Kidney tubule cell (primary cell): Measurements from ENCODE around the gene AP5M1.
A peak's percentile ranks its signal among the peaks of the same experiment; 100 is the strongest.
"Not testable (repeated sequence)": the region's sequence is repeated elsewhere in the genome, so short reads cannot be mapped to it uniquely, and the experiment has no call there.

Experiments used
- DNase-seq: peaks from one replicate; pipeline ENCODE4 v3.0.0-alpha.2; 2018; ENCODE audit warnings: low spot score

The AP5M1 gene, protein sequence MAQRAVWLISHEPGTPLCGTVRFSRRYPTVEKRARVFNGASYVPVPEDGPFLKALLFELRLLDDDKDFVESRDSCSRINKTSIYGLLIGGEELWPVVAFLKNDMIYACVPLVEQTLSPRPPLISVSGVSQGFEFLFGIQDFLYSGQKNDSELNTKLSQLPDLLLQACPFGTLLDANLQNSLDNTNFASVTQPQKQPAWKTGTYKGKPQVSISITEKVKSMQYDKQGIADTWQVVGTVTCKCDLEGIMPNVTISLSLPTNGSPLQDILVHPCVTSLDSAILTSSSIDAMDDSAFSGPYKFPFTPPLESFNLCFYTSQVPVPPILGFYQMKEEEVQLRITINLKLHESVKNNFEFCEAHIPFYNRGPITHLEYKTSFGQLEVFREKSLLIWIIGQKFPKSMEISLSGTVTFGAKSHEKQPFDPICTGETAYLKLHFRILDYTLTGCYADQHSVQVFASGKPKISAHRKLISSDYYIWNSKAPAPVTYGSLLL

GRCh38 chr14:57268161-57269069 lies at the start of gene AP5M1, which contains the start of gene EXOC5:
Gene AP5M1 (plus strand): TSS chr14:57268971. CDS start chr14:57269315, 344 bp downstream.
Gene EXOC5 (minus strand): TSS chr14:57268905. CDS start chr14:57268648, 257 bp downstream.
- peak; percentile 95 for DNase-seq

- no peak for DNase-seq
These were observed 46.8 kb upstream of the AP5M1 start for GRCh38 chr14:57221931-57222330.

DNA sequence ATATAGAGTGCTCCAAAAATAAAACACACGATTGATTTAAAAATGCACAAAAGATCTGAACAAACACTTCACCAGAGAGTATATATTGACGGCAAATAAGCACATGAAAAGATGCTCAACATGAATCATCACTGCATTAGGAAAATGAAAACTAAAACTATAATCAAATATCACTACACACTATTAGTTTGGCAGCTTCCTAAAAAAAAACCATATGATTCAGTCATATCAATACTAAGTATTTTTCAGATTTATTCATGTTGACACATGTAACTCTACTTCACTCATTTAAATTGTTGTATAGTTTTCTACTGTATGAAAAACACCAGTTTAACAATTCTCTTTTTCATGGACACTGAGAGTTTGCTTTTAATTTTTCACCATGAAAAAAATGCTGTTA lies 41.7 kb upstream of the AP5M1 start:
- DNase-seq, result no peak

DNA sequence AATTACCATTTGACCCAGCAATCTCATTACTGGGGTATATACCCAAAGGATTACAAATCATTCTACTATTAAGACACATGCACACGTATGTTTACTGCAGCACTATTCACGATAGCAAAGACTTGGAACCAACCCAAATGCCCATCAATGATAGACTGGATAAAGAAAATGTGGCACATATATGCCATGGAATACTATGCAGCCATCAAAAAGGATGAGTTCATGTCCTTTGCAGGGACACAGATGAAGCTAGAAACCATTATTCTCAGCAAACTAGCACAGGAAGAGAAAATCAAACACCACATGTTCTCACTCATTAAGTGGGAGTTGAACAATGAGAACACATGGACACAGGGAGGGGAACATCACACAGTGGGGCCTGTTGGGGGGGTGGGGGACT lies 40.5 kb upstream of the AP5M1 start:
- DNase-seq, result not testable (repeated sequence)

DNA sequence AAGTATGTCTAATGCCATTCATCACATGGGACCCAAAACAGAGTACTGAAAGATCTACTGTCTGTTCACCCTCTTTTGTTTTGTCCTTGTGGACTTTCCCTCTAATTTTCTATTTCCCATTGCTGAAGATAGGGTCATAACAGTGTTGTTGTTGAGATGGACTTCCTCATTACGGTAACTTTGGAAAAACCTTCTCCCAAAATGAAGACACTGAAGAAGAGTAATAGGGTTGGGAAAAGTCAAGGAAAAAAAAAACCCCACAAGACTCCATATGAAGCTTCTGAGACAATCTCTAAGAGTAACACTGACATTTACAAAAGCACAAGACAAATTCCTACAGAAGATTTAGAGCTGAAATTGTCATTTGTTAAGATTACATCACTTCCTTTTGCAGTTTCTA lies 36.8 kb upstream of the AP5M1 start:
- DNase-seq, result no peak

- DNase-seq, result not testable (repeated sequence)
These were observed 28.7 kb upstream of the AP5M1 start for GRCh38 chr14:57240115-57240514.

DNA sequence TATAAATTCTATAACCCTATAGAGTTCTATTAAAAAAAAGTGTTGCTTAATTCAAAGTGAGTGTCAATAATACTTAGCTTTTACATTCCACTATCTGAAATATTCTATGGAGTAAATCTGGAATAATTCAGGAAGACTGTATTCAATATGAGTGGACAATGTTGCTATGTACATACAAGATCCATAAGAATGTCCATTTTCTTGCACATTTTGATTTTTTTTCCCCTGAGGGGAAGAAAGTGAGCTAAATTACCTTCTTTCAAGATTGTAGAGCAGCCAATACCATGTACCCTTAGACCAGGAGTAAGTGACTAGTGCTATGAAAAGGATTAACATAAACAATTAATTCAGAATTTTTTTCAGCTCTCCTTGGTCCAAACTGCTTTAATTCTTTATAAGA lies 25.5 kb upstream of the AP5M1 start:
- no peak for DNase-seq

GRCh38 chr14:57244106-57244505 lies 24.7 kb upstream of the AP5M1 start:
- DNase-seq, result no peak

- DNase-seq, result no peak
These were observed 22.8 kb upstream of the AP5M1 start for GRCh38 chr14:57245941-57246340.

GRCh38 chr14:57246933-57247657 lies 21.7 kb upstream of the AP5M1 start:
- no peak for DNase-seq

- no peak for DNase-seq
These were observed 13.9 kb upstream of the AP5M1 start for GRCh38 chr14:57254884-57255283.

GRCh38 chr14:57258221-57258620 lies 10.6 kb upstream of the AP5M1 start:
- DNase-seq, result not testable (repeated sequence)

- no peak for DNase-seq
These were observed 9.1 kb upstream of the AP5M1 start for GRCh38 chr14:57259672-57260071.

GRCh38 chr14:57261604-57262003 lies 7.2 kb upstream of the AP5M1 start:
- DNase-seq, result no peak

DNA sequence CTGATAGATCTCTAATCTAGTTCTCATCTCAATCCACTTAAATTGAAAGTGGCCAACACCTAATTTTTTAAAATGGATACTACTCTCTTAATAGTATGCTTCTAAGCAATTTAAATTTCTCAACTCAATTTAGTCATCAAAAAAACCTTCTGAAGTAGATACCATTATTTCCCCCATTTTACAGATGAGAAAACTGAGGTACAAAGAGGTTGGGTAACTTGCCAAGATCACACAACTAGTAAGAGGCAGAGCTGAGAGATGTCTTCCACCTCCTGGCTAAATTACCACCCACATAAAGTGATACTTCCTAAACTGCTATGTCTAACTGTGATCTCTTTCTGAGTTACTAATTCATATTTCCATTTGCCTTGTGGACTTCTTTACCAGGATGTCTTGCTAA lies 6.7 kb upstream of the AP5M1 start:
- DNase-seq, result no peak

DNA sequence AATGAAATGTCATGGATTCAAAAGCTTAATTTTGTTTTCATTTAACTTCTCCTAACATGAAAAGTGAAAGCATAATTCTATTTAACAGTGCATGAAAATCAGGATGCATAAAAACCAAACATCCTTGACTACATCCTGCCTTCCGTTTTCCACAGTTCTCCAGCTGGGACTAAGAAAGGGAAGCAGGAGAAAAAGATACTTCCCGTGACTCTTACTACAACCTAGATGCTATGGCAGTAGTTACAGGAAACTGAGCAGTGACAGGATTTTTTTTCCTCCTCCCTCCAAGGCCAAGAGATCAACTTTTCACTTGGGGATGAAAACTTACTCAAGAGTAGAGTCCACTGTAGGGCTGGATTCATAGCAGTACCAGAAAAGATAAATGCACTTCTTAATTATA lies 2.7 kb upstream of the AP5M1 start:
- peak; percentile 18 for DNase-seq

DNA sequence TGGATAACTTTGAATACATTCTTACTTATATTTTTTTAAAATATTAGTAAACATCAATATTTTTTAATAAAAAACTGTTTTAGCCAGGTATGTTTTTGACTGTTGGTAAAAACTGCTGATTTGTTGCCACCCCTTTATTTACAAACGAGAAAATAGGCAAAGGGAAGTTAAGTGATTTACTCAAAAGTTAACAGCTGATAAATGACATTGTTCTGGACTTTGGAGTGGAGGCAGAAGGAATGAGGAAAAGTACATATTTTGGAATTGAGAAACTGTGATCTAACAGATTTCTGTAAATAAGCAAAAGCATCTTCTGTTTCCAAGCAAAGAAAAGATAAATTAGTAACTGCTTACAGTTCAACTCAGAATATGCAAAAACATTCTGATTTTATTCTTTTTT lies 4.5 kb downstream of the AP5M1 start:
- no peak for DNase-seq

- DNase-seq, result no peak
These were observed 5.8 kb downstream of the AP5M1 start for GRCh38 chr14:57274551-57274950.

GRCh38 chr14:57275023-57275664 lies 6.4 kb downstream of the AP5M1 start:
- DNase-seq, result no peak

DNA sequence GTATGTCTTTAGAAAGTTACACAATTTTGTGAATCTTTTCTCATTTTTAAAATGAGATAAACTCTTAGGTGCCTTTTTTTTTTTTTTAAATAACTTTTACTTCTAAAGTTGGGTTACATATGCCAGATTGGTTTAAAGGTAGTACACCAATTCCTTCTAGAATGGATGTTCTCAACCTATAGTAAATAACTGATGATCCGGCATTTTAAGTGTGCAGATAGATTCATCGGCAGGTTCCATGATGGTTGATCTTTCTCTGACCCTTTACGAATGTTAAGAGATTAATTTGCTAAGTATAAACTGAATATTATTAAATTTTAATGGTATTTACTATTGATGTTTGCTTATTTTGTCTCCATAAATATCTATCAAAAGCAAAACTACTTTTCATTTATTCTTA lies 8.3 kb downstream of the AP5M1 start:
- no peak for DNase-seq

- DNase-seq, result no peak
These were observed 19.0 kb downstream of the AP5M1 start for GRCh38 chr14:57287745-57288144.

- DNase-seq, result peak; percentile 9
These were observed 22.0 kb downstream of the AP5M1 start for GRCh38 chr14:57290751-57291150.
